HG03378 (cell line): ENCODE results near the gene PLXNC1.
A peak's percentile ranks its signal among the peaks of the same experiment; 100 is the strongest.

ENCODE experiments used
- ATAC-seq: cut with Tn5 transposase; IDR thresholded peaks from one replicate; pipeline ENCODE4 v1.9.1; 2021; ENCODE audit warnings: mild to moderate bottlenecking, moderate library complexity; ENCODE audit not compliant: unreplicated experiment

PLXNC1 gene

GRCh38 chr12:94157181-94157580, 8.8 kb downstream of the PLXNC1 start:
- no peak for ATAC-seq

DNA sequence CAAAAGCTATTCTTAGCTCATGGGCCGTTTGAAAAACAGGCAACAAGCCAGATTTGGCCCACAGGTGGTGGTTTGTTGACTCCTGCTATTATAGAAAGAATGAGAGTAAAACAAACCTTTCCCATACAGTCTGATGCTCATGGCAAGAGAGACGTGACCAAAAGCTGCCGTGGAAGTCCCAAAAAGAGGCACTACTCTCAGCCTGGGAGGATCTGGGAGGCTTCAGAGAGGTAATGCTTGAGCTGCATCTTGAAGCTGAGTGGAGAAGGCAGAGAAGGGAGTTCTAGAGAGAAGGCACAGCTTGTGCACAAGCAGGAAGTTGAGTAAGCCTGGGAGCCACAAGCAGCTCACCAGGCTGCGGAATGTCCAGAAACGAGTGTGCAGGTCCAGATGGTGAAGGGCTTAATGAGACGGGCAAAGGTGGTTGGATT, 9.6 kb downstream of the PLXNC1 start:
- ATAC-seq = peak; percentile 83

DNA sequence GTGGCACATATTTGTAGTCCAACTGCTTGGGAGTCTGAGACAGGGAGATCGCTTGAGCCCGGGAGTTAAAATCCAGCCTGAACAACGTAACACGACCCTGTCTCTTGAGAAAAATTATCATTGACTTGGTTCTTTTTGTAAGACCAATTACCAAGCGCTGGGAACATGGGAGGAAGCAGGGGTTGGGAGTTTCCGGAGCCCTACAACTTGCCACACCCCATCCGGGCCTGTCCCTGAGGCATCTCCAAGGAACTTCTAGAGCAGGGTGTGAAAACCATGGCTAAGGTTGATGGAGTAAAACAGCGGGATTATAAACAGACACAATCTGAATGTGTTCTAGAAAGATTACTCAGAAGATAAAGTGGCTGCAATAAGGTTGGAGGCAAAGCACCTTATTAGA, 10.3 kb downstream of the PLXNC1 start:
- ATAC-seq = no peak

- no peak for ATAC-seq
Measured at GRCh38 chr12:94162108-94162507, 13.7 kb downstream of the PLXNC1 start.

DNA sequence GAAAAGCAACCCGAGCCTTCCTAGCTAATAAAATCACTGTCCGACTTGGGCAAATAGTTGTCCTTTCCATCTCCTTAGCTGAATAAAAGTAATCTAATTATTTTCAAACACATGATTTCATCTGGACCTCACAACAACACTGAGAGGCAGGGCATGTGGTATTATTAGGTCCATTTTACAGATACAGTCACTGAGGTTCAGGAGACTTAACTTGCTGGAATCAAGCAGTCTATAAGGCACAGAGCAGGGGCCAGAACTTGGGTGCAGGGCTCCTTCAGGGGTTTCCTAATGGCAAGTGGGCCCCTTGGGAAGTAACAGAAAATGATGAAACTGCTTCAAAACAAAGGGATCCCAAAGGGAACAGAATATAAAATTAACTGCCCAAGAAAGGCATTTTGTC, 15.5 kb downstream of the PLXNC1 start:
- no peak for ATAC-seq

DNA sequence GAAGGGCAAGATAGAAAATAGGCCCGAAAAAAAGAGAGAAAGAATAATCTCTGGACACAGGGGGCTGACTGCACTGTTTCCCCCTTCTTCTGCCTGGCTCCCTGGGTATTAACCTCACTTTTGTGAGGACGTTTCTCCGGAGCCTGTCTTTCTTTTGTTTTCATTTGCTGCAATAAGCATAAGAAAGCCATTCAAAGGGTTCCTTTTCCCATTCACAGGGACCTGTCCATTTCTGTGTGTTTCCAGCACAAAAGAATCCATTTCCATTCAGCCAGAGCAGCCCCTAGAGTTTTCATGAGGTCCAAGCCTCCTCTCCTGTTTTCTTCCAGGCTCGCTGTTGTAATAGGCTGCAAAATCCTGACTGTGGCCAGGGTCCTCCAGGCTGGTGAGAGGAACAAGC, 16.8 kb downstream of the PLXNC1 start:
- no peak for ATAC-seq

GRCh38 chr12:94165670-94166364, 17.4 kb downstream of the PLXNC1 start:
- ATAC-seq = no peak

- ATAC-seq = no peak
Measured at GRCh38 chr12:94167071-94167755, 18.8 kb downstream of the PLXNC1 start.

GRCh38 chr12:94167756-94168416, 19.5 kb downstream of the PLXNC1 start:
- ATAC-seq = no peak

DNA sequence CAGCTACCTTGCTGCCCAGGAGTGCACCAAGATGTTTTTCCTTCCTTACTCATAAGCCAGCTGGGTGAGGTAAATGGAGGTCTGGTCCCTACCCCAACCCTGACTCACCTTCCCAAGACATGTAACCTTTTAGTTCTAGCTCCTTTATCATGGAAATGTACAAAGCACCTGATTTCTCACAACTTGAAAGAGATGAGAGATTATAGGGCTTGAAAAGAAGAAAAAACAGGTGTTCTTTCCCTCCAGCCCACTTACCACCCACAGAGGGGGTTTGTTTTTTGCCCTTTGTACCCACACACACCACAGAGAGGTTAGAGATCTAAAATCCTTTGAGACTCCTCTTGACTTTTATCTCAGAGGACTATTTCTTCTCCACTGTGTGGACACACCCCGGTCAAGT, 21.1 kb downstream of the PLXNC1 start:
- ATAC-seq = no peak

GRCh38 chr12:94169966-94170689, 21.8 kb downstream of the PLXNC1 start:
- ATAC-seq = no peak

DNA sequence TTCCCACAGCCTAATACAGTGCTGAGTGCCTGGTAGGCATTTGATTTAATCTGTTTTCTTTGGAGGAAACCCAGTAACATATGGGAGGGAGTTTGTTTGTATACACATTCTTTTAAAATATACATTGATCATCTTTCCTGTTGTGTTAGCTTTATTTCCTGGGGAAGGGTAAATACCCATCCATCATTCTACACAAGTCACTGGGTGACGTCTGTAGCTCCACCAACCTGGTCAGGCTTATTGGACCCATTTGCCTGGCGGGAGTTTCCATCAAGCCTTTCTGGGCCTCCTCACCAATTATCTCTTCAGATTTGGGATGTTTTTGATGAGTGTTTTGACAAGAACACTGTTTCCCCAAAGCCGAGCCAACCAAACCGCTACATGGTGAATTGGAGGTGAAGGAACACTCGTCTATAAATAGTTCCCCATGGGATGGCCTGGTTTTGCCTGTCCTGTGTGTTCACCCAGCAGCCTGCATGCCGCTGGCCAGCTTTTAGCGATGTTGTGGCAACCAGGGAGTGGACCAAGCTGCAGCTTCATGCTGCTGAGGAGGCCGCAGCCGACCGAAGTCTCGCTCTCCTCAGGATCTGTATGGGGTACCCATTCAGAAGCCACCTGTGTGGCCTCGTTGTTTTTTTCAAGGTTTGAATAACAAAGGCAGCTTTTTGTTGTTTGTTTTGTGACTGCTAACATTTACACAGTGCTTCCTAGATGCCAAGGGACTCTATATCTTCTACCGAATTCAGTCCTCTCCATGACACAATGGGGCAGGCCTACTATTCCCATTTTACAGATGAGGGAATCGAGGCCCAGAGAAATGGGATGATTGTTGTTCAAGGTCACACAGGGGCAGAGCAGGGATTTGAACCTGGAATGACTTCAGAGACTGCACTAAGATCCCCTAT, 22.6 kb downstream of the PLXNC1 start:
- no peak for ATAC-seq

DNA sequence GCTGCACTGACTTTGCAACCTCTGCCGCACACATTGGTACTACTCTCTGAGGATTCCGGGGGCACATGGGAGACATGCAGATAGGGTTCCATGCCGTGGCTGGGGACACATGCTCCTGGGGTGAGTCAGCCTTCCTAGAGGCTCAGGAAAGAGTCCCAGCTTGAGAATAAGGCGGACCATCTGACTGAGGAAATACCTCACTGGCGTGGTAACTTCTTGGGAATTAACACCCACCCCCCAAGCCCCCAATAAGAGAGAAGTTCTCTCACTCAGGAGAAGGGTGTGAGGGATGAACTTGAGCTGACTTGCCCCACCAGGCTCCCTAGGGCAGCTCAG, 23.2 kb downstream of the PLXNC1 start:
- ATAC-seq = no peak

DNA sequence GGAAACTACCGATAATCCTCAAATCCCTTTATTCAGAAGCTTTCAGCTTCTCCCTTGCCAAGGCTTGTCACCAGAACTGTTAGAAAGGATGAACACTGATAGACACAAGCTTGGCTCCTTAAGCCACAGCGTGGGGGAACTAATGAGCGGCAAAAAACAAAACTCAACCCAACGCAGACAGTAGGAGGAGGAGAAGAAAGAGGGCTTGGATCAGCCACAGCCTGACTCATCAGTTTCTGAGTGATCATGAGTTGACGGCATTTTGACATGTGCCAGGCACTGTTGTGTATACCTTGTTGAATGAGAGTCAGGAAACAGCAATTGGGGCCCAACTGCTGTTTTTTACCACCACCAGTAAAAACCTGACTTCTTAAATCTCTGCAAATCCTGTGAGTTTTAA, 23.7 kb downstream of the PLXNC1 start:
- no peak for ATAC-seq

- ATAC-seq = no peak
Measured at GRCh38 chr12:94172973-94173372, 24.6 kb downstream of the PLXNC1 start.

- ATAC-seq = no peak
Measured at GRCh38 chr12:94173660-94174265, 25.4 kb downstream of the PLXNC1 start.

DNA sequence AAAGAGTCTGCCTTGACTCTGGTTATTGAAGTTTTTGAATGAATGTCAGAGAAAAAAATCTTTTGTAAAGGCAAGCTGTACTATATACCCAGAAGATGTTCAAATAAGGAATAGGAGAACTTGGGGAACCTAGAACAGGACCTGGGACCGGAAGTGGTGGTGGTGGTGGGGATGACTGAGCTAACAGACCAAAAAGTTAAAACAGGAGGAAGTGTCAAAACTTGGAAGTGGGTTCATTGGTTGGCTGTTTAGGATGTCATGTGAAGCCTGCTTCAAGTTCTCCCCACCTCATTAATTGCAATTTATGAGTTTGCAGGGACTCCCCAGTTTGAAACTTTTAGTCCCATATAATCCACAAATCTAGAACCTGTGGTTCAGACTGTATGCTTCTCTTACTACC, 26.2 kb downstream of the PLXNC1 start:
- ATAC-seq = no peak

GRCh38 chr12:94175763-94176668, 27.6 kb downstream of the PLXNC1 start:
- peak; percentile 38 for ATAC-seq

DNA sequence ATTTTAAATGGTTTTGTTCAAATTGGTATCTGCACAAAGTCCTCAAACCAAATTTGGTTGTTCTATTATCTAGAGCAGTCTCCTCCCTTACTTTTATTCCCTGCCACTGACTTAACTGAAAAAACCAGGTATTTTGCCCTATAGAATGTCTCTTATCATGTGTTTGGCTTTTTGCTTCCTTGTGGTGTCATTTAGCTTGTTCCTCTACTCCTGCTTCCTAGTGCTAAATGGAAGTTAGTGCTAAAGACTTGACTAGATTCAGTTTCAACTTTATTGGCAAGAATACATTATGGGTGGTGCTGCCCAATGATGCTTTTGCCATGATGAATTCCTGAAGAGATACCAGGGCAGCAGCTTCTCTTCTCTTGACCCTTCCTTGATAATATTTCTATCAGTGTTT, 29.7 kb downstream of the PLXNC1 start:
- no peak for ATAC-seq
